DOHH2 (cell line): ENCODE measurements around the gene HELZ.

ENCODE experiments used
- H3F3A ChIP-seq: fragments of 200-600 bp; sonication (generic), shearing (Covaris generic); 2 replicates; pipeline ENCODE4 v1.6.0; 2016; ENCODE audit warnings: antibody characterized with exemption, mild to moderate bottlenecking; ENCODE audit not compliant: control insufficient read depth, insufficient read depth
- H3K27ac ChIP-seq: fragments of 200-600 bp; sonication (generic); 2 replicates; pipeline ENCODE4 v1.5.1; 2014; ENCODE audit warnings: low read depth, mild to moderate bottlenecking, low read length, moderate library complexity
- H3K27me3 ChIP-seq: fragments of 200-600 bp; sonication (generic); 2 replicates; pipeline ENCODE4 v1.6.1; 2014; ENCODE audit warnings: mild to moderate bottlenecking, low read length, mixed read lengths; ENCODE audit not compliant: control insufficient read depth
- H3K36me3 ChIP-seq: fragments of 200-600 bp; sonication (generic); 2 replicates; pipeline ENCODE4 v1.6.1; 2014; ENCODE audit warnings: mild to moderate bottlenecking, low read length, moderate library complexity, mixed read lengths; ENCODE audit not compliant: control insufficient read depth
- H3K4me1 ChIP-seq: fragments of 200-600 bp; sonication (generic); 2 replicates; pipeline ENCODE4 v1.6.1; 2014; ENCODE audit warnings: mild to moderate bottlenecking, low read length, mixed read lengths; ENCODE audit not compliant: control insufficient read depth
- H3K4me2 ChIP-seq: fragments of 200-600 bp; sonication (generic); 2 replicates; pipeline ENCODE4 v1.6.0; 2014; ENCODE audit warnings: mild to moderate bottlenecking, low read length, moderate library complexity
- H3K4me3 ChIP-seq: fragments of 200-600 bp; sonication (generic); 2 replicates; pipeline ENCODE4 v1.5.1; 2014; ENCODE audit warnings: mild to moderate bottlenecking, low read length, mixed read lengths
- H3K79me2 ChIP-seq: fragments of 200-600 bp; sonication (generic); 2 replicates; pipeline ENCODE4 v1.6.1; 2014; ENCODE audit warnings: mild to moderate bottlenecking, low read length, mixed read lengths; ENCODE audit not compliant: control insufficient read depth
- H3K9me2 ChIP-seq: fragments of 200-600 bp; sonication (generic); replicated peaks from 2 replicates; pipeline ENCODE4 v1.6.1; 2014; ENCODE audit warnings: mild to moderate bottlenecking, low read length, mixed read lengths; ENCODE audit not compliant: control insufficient read depth
- H3K9me3 ChIP-seq: fragments of 200-600 bp; sonication (generic); 2 replicates; pipeline ENCODE4 v1.6.1; 2014; ENCODE audit warnings: antibody characterized with exemption, low read length, mixed read lengths; ENCODE audit not compliant: control insufficient read depth, insufficient read depth
- H4K20me1 ChIP-seq: fragments of 200-600 bp; sonication (generic); 2 replicates; pipeline ENCODE4 v1.6.0; 2014; ENCODE audit warnings: low read depth, mild to moderate bottlenecking, antibody characterized with exemption, low read length, moderate library complexity; ENCODE audit not compliant: control insufficient read depth, insufficient read depth
- CTCF ChIP-seq: fragments of 200-600 bp; sonication (generic); IDR thresholded peaks from one replicate; pipeline ENCODE4 v1.5.1; 2014; ENCODE audit warnings: antibody characterized with exemption, mild to moderate bottlenecking, low read depth, low read length; ENCODE audit not compliant: poor library complexity, severe bottlenecking
- EZH2phosphoT487 ChIP-seq: fragments of 200-600 bp; sonication (generic); IDR thresholded peaks from 2 replicates; pipeline ENCODE4 v1.6.1; 2017; ENCODE audit warnings: borderline replicate concordance, mild to moderate bottlenecking, antibody characterized with exemption, low read length, moderate library complexity, mixed read lengths

HELZ gene

GRCh38 chr17:67051155-67051538 lies 193.8 kb downstream of the HELZ start:
- Histone ChIP-seq H3K27ac (no peak overlapping the region), H3K27me3 (no peaks in the 10 kb centered on the region), H3K4me3 (no peak overlapping the region), H3K4me1 (peaks cover 2% of the 10 kb centered on the region), H3K9me3 (peaks cover 12% of the 10 kb centered on the region), H4K20me1 (no peaks in the 10 kb centered on the region), H3K36me3 (no peaks in the 10 kb centered on the region), H3K79me2 (no peaks in the 10 kb centered on the region), H3K4me2 (no peak overlapping the region), H3K9me2 (no peaks in the 10 kb centered on the region), H3F3A (no peaks in the 10 kb centered on the region)
- no peak for TF ChIP-seq CTCF
- no peak for TF ChIP-seq EZH2phosphoT487

- TF ChIP-seq CTCF: no peak
- no peak for TF ChIP-seq EZH2phosphoT487
- H3K79me2 ChIP-seq: no peaks in the 10 kb centered on the region
These were observed 194.4 kb downstream of the HELZ start for GRCh38 chr17:67050471-67051154.

GRCh38 chr17:67050066-67050465 lies 194.9 kb downstream of the HELZ start:
- Histone ChIP-seq H3F3A (no peaks in the 10 kb centered on the region), H3K36me3 (no peaks in the 10 kb centered on the region), H4K20me1 (no peaks in the 10 kb centered on the region), H3K27ac (no peak overlapping the region), H3K9me2 (no peaks in the 10 kb centered on the region), H3K4me3 (no peak overlapping the region), H3K4me1 (no peaks in the 10 kb centered on the region), H3K4me2 (no peak overlapping the region), H3K79me2 (no peaks in the 10 kb centered on the region), H3K9me3 (peaks cover 12% of the 10 kb centered on the region), H3K27me3 (no peaks in the 10 kb centered on the region)
- TF ChIP-seq CTCF: no peak
- no peak for TF ChIP-seq EZH2phosphoT487

More at GRCh38 chr17:67050471-67051154, 194.4 kb downstream of the HELZ start:
- Histone ChIP-seq H4K20me1 (no peaks in the 10 kb centered on the region), H3K27me3 (no peaks in the 10 kb centered on the region), H3K4me2 (no peak overlapping the region), H3K9me3 (peaks cover 12% of the 10 kb centered on the region), H3K4me1 (no peaks in the 10 kb centered on the region), H3F3A (no peaks in the 10 kb centered on the region), H3K27ac (no peak overlapping the region), H3K4me3 (no peak overlapping the region), H3K9me2 (no peaks in the 10 kb centered on the region), H3K36me3 (no peaks in the 10 kb centered on the region)
